ENCODE data around the gene IP6K3.

DNA sequence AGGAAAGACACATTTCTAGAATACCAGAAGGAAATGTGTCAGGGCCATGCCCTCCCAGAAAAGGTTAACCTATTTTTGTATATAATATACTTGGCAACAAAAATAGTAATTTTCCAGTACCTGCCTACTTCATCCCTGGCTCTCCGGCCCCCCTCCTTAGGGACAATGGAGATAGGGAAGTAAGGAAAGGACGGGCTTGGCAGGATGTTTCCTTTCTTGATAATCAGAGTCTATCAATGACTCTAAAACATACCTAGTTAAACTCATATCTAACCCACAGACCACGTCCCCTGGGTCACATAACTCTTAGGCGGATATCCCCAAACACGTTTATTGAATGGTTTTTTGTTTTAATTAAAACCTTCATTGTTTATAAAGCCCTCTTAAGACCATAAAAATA, 47.0 kb downstream of the IP6K3 start:
- TF ChIP-seq, protein P1, sequence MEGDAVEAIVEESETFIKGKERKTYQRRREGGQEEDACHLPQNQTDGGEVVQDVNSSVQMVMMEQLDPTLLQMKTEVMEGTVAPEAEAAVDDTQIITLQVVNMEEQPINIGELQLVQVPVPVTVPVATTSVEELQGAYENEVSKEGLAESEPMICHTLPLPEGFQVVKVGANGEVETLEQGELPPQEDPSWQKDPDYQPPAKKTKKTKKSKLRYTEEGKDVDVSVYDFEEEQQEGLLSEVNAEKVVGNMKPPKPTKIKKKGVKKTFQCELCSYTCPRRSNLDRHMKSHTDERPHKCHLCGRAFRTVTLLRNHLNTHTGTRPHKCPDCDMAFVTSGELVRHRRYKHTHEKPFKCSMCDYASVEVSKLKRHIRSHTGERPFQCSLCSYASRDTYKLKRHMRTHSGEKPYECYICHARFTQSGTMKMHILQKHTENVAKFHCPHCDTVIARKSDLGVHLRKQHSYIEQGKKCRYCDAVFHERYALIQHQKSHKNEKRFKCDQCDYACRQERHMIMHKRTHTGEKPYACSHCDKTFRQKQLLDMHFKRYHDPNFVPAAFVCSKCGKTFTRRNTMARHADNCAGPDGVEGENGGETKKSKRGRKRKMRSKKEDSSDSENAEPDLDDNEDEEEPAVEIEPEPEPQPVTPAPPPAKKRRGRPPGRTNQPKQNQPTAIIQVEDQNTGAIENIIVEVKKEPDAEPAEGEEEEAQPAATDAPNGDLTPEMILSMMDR (conservative IDR thresholded peaks at IDR 0.05; ENCODE audit: low read depth in 2 of 2): no peak
- TF ChIP-seq EZH2phosphoT487 (IDR thresholded peaks at IDR 0.05; ENCODE audit: unreplicated experiment): no peak

Measured in GM23338 (cell line).